Measurements from ENCODE around the gene PCDHGA10.
"Not testable (repeated sequence)": the region's sequence is repeated elsewhere in the genome, so short reads cannot be mapped to it uniquely, and the experiment has no call there.

PCDHGA10 gene

DNA sequence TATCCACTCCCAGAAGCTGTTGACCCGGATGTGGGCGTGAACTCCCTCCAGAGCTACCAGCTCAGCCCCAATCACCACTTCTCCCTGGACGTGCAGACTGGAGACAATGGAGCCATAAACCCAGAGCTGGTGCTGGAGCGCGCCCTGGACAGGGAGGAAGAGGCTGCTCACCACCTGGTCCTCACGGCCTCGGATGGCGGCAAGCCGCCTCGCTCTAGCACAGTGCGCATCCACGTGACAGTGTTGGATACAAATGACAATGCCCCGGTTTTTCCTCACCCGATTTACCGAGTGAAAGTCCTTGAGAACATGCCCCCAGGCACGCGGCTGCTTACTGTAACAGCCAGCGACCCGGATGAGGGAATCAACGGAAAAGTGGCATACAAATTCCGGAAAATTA lies 19.5 kb upstream of the PCDHGA10 start:
- DNase-seq: no peak

DNA sequence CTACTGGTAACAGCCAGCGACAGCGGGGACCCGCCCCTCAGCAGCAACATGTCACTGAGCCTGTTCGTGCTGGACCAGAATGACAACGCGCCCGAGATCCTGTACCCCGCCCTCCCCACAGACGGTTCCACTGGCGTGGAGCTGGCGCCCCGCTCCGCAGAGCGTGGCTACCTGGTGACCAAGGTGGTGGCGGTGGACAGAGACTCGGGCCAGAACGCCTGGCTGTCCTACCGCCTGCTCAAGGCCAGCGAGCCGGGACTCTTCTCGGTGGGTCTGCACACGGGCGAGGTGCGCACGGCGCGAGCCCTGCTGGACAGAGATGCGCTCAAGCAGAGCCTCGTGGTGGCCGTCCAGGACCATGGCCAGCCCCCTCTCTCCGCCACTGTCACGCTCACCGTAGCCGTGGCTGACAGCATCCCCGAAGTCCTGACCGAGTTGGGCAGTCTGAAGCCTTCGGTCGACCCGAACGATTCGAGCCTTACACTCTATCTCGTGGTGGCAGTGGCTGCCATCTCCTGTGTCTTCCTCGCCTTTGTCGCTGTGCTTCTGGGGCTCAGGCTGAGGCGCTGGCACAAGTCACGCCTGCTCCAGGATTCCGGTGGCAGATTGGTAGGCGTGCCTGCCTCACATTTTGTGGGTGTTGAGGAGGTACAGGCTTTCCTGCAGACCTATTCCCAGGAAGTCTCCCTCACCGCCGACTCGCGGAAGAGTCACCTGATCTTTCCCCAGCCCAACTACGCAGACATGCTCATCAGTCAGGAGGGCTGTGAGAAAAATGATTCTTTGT lies 18.2 kb upstream of the PCDHGA10 start:
- DNase-seq: not testable (repeated sequence)

DNA sequence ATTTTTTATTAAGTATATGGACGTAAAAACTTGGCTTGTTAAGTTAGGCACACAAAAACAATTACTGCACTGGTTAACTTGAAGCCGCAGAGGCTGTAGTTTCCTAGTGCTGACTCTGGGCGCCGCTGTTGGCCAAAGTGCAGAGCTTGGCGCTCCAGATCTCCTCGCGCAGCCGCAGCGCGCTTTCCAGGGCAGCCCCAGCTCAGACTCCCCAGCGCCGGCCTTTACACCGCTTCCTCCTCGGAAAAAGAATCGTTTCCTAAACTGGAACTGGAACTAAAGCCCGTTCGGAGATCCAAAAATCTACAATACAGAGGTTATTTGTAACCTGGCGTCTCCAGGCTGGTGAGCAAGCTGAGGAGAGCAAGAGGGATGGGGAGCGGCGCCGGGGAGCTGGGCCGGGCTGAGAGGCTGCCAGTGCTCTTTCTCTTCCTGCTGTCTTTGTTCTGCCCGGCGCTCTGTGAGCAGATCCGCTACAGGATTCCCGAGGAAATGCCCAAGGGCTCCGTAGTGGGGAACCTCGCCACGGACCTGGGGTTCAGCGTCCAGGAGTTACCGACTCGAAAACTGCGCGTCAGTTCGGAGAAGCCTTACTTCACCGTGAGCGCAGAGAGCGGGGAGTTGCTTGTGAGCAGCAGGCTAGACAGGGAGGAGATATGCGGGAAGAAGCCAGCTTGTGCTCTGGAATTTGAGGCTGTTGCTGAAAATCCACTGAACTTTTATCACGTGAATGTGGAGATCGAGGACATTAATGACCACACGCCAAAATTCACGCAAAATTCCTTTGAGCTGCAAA lies 14.8 kb upstream of the PCDHGA10 start, which contains the start of gene PCDHGB5:
TSS of gene PCDHGB5 (plus strand) at position 192 of the 796 bp plus-strand sequence. CDS start at position 373, 181 bp downstream.
- DNase-seq: peak; percentile 34

DNA sequence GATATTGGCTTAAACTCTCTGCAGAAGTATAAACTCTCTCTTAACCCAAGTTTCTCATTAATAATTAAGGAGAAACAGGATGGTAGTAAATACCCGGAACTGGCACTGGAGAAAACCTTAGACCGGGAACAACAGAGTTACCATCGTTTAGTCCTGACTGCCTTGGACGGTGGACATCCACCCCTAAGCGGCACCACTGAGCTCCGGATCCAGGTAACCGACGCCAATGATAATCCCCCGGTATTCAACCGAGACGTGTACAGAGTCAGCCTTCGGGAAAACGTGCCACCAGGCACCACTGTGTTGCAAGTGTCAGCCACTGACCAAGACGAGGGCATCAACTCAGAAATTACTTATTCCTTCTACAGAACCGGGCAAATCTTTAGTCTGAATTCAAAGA lies 14.2 kb upstream of the PCDHGA10 start:
- DNase-seq: no peak

DNA sequence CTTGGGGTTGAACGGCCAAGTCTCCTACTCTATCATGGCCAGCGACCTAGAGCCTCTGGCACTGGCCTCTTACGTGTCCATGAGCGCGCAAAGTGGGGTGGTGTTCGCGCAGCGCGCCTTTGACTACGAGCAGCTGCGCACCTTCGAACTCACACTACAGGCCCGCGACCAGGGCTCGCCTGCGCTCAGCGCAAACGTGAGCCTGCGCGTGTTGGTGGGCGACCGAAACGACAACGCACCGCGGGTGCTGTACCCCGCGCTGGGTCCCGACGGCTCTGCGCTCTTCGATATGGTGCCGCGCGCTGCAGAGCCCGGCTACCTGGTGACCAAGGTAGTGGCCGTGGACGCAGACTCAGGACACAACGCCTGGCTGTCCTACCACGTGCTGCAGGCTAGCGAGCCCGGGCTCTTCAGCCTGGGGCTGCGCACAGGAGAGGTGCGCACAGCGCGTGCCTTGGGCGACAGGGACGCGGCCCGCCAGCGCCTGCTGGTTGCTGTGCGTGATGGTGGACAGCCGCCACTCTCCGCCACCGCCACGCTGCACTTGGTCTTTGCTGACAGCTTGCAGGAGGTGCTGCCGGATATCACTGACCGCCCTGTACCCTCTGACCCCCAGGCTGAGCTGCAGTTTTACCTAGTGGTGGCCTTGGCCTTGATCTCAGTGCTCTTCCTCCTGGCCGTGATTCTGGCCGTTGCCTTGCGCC lies 13.1 kb upstream of the PCDHGA10 start:
- DNase-seq: no peak

DNA sequence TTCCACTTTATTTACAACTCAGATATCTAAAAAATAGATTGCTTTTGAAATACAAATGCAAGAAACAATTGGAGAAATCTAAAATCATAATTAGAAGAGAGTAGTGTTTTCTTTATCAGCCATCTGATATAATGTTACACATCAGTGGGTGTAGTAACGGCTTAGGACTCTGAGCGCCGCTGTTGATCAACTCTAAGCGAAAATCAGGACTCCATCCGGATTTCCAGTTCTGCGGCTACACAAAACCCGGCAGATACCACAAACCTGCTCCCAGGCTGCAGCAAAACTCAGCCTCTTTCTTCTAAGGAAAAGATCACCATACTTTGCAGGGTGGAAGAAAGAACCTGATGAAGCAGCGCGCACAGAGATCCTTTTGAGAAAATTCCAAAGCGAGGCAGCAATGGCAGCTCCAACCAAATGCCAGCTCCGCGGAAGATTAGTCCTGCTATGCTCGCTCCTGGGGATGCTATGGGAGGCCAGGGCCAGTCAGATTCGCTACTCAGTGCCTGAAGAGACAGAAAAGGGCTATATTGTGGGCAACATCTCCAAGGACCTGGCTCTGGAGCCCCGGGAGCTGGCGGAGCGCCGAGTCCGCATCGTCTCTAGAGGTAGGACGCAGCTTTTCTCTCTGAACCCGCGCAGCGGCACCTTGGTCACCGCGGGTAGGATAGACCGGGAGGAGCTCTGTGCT lies 10.1 kb upstream of the PCDHGA10 start, which contains the start of gene PCDHGA9:
TSS of gene PCDHGA9 (plus strand) at position 226 of the 691 bp plus-strand sequence. CDS start at position 401, 175 bp downstream.
- peak; percentile 12 for DNase-seq

DNA sequence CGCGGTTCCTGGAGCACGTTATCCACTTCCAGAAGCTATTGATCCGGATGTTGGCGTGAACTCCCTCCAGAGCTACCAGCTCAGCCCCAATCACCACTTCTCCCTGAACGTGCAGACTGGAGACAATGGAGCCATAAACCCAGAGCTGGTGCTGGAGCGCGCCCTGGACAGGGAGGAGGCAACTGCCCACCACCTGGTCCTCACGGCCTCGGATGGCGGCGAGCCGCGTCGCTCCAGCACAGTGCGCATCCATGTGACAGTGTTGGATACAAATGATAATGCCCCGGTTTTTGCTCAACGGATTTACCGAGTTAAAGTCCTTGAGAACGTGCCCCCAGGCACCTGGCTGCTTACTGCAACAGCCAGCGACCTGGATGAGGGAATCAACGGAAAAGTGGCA lies 9.4 kb upstream of the PCDHGA10 start:
- DNase-seq: no peak

DNA sequence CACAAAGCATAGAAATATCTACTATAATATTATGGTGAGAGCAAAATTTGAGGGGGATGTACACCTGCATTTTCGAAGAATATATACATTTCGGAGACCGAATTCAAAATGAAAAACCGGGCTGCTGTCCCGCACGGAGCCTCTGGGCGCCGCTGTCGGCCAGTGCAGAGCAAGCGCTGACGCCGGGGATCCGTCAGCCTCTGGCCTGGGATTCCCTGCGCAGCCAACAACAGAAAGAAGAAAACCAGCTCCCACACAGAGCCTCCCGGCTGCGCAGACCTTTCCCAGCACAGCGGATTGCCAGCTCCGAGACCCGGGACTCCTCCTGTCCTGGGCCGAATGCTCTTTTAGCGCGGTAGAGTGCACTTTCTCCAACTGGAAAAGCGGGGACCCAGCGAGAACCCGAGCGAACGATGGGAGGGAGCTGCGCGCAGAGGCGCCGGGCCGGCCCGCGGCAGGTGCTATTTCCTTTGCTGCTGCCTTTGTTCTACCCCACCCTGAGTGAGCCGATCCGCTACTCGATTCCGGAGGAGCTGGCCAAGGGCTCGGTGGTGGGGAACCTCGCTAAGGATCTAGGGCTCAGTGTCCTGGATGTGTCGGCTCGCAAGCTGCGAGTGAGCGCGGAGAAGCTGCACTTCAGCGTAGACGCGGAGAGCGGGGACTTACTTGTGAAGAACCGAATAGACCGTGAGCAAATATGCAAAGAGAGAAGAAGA lies 4.8 kb upstream of the PCDHGA10 start, which contains the start of gene PCDHGB6:
TSS of gene PCDHGB6 (plus strand) at position 232 of the 716 bp plus-strand sequence. CDS start at position 414, 182 bp downstream.
- peak; percentile 11 for DNase-seq

DNA sequence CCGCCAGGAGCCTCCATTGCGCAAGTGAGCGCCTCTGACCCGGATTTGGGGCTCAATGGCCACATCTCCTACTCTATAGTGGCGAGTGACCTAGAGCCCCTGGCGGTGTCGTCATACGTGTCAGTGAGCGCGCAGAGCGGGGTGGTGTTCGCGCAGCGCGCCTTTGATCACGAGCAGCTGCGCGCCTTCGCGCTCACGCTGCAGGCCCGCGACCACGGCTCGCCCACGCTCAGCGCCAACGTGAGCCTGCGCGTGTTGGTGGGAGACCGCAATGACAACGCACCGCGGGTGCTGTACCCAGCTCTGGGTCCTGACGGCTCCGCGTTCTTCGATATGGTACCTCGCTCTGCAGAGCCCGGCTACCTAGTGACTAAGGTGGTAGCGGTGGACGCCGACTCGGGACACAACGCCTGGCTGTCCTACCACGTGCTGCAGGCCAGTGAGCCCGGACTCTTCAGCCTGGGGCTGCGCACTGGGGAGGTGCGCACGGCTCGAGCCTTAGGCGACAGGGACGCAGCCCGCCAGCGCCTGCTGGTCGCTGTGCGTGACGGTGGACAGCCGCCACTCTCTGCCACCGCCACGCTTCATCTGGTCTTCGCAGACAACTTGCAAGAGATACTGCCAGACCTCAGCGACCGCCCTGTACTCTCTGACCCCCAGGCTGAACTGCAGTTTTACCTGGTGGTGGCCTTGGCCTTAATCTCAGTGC lies 3.0 kb upstream of the PCDHGA10 start:
- no peak for DNase-seq

DNA sequence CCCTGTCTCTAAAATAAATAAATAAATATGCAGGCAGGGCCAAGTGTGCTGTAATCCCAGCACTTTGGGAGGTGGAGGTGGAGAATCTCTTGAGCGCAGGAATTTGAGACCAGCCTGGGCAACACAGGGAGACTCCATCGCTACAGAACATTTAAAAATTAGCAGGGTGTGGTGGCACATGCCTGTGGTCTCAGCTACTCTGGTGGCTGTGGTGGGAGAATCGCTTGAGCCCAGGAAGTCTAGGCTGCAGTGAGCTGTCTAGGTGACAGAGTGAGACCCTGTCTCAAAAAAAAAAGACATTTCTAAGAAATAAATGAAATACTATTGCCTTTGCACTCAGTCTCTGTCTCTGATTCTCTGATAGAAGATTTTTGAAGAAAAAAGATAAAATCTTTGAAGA lies 1.2 kb upstream of the PCDHGA10 start:
- no peak for DNase-seq

DNA sequence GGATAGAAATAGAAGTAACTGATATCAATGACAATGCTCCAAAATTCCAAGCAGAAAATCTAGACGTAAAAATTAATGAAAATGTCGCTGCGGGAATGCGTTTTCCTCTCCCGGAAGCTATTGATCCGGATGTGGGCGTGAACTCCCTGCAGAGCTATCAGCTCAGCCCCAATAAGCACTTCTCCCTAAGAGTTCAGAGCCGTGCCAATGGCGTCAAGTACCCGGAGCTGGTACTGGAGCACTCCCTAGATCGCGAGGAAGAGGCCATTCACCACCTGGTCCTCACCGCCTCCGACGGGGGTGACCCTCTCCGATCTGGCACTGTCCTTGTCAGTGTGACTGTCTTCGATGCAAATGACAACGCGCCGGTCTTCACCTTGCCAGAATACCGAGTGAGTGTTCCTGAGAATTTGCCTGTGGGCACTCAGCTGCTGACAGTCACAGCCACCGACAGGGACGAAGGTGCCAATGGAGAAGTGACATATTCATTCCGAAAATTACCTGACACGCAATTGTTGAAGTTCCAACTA lies 818 bp downstream of the PCDHGA10 start:
- no peak for DNase-seq

DNA sequence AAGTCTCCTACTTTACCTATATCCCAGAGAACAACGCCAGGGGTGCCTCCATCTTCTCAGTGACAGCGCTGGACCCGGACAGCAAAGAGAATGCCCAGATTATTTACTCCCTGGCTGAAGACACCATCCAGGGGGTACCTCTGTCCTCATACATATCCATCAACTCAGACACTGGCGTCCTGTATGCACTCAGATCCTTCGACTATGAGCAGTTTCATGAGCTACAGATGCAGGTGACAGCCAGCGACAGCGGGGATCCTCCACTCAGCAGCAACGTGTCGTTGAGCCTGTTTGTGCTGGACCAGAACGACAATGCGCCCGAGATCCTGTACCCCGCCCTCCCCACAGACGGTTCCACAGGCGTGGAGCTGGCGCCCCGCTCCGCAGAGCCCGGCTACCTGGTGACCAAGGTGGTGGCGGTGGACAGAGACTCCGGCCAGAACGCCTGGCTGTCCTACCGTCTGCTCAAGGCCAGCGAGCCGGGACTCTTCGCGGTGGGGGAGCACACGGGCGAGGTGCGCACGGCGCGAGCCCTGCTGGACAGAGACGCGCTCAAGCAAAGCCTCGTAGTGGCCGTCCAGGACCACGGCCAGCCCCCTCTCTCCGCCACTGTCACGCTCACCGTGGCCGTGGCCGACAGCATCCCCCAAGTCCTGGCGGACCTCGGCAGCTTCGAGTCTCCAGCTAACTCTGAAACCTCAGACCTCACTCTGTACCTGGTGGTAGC lies 1.9 kb downstream of the PCDHGA10 start:
- DNase-seq: not testable (repeated sequence)

DNA sequence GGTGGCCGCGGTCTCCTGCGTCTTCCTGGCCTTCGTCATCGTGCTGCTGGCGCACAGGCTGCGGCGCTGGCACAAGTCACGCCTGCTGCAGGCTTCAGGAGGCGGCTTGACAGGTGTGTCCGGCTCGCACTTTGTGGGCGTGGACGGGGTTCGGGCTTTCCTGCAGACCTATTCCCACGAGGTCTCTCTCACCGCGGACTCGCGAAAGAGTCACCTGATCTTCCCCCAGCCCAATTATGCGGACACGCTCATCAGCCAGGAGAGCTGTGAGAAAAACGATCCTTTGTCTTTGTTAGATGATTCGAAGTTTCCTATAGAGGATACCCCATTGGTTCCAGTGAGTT lies 2.5 kb downstream of the PCDHGA10 start:
- not testable (repeated sequence) for DNase-seq

DNA sequence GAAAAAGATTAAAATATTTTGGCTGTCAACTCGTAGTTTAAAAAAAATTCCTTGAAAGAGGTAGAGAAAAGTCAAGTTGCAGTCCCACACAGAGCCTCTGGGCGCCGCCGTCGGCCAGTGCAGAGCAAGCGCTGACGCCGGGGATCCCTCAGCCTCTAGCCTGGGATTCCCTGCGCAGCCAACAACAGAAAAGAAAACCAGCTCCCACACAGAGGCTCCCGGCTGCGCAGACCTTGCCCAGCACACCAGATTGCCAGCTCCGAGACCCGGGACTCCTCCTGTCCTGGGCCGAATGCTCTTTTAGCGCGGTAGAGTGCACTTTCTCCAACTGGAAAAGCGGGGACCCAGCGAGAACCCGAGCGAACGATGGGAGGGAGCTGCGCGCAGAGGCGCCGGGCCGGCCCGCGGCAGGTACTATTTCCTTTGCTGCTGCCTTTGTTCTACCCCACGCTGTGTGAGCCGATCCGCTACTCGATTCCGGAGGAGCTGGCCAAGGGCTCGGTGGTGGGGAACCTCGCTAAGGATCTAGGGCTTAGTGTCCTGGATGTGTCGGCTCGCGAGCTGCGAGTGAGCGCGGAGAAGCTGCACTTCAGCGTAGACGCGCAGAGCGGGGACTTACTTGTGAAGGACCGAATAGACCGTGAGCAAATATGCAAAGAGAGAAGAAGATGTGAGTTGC lies 4.8 kb downstream of the PCDHGA10 start, which contains the start of gene PCDHGB7:
TSS of gene PCDHGB7 (plus strand) at position 184 of the 679 bp plus-strand sequence. CDS start at position 367, 183 bp downstream.
- DNase-seq: peak; percentile 60

DNA sequence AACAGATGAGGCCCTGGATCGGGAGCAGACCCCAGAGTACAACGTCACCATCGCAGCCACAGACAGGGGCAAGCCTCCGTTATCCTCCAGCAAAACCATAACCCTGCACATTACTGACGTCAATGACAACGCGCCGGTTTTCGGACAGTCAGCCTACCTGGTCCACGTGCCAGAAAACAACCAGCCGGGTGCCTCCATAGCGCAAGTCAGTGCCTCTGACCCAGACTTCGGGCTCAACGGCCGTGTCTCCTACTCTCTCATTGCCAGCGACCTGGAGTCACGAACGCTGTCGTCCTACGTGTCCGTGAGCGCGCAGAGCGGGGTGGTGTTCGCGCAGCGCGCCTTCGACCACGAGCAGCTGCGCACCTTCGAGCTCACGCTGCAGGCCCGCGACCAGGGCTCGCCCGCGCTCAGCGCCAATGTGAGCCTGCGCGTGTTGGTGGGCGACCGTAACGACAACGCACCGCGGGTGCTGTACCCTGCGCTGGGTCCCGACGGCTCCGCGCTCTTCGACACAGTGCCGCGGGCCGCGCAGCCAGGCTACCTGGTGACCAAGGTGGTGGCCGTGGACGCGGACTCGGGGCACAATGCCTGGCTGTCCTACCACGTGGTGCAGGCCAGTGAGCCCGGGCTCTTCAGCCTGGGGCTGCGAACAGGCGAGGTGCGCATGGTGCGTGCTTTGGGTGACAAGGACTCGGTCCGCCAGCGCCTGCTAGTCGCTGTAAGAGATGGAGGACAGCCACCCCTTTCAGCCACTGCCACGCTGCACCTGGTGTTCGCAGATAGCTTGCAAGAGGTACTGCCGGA lies 6.5 kb downstream of the PCDHGA10 start:
- no peak for DNase-seq

DNA sequence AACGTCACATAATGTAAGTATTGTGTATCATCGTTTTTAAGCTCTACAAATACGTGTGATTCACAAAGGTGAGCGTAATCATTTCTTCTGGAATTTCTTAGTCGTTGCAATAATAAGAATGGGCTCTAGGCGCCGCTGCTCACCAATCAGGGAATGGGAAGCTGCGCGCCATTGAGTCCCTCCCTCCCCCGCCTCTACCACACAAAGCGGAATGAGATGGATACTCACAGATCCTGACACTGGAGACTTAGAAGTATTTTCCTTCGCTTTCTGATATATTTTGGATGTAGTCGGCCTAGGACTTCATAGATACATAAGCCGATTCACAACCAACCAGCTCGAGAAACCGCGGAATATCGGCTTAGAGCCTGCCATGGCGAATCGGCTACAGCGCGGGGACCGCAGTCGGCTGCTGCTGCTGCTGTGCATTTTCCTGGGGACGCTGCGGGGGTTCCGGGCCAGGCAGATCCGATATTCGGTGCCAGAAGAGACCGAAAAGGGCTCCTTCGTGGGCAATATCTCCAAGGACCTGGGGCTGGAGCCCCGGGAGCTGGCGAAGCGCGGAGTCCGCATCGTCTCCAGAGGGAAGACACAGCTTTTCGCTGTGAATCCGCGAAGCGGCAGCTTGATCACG lies 8.2 kb downstream of the PCDHGA10 start, which contains the start of gene PCDHGA11:
TSS of gene PCDHGA11 (plus strand) at position 197 of the 634 bp plus-strand sequence. CDS start at position 374, 177 bp downstream.
- peak; percentile 67 for DNase-seq

DNA sequence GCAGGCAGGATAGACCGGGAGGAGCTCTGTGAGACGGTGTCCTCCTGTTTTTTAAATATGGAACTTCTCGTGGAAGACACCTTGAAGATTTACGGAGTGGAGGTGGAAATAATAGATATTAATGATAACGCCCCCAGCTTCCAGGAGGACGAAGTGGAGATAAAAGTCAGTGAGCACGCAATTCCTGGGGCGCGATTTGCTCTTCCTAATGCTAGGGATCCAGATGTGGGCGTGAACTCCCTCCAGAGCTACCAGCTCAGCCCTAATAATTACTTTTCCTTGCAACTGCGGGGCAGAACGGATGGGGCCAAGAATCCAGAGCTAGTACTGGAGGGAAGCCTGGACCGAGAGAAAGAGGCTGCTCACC lies 8.7 kb downstream of the PCDHGA10 start:
- no peak for DNase-seq

DNA sequence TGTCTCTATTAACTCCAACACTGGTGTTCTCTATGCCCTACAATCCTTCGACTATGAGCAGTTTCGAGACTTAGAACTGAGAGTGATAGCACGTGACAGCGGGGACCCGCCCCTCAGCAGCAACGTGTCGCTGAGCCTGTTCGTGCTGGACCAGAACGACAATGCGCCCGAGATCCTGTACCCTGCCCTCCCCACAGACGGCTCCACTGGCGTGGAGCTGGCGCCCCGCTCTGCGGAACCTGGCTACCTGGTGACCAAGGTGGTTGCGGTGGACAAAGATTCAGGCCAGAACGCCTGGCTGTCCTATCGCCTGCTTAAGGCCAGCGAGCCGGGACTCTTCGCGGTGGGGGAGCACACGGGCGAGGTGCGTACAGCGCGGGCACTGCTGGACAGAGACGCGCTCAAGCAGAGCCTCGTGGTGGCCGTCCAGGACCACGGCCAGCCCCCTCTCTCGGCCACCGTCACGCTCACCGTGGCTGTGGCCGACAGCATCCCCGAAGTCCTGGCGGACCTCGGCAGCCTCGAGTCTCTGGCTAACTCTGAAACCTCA lies 10.0 kb downstream of the PCDHGA10 start:
- no peak for DNase-seq

Measured in hematopoietic multipotent progenitor cell treated with erythropoietin and hydrocortisone succinate and interleukin-3 and kit ligand, for 8 days (in vitro differentiated cells).